ENCODE results near the gene AMDHD2.
"Not testable (repeated sequence)": the region's sequence is repeated elsewhere in the genome, so short reads cannot be mapped to it uniquely, and the experiment has no call there.

The AMDHD2 gene

DNA sequence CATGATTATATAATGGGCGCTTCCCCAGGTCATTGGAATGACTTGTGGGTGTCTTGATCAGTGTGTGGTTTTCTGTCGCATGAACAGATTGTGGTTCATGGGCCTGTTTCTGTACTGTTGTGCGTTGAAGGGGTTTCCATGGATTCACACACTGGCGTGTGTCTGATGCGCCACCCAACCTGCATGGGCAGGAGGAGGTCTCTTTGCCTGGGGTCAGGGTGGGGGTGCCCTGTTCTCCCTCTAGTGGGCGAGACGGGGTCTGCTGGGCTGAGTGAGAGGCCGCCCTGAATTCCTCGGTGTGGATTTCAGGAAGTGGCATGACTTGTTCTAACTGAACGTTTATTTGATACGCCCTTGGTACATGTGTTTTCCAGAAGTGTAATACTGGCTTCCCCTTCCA lies 60.0 kb downstream of the AMDHD2 start:
- not testable (repeated sequence) for DNase-seq (ENCODE audit: low read depth)

DNA sequence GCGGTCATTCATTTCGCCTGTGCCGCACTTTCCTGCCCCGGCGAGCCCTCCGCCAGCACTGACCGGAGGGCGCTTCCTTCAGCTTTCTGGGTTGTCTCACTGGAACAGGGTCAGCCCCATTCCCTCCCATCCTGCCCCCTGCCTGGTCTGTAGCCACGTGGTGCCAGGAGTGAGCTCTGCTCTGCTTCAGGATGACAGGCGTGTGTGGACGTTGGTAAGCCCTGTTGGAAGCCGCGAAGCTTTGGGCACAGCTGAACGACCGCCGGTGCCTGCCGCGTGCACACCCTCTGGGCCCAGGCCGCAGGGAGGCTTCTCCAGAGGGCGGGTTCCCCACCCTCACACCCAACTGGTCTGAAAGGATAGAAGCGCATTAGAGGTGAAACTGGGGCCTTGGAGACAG lies 60.6 kb downstream of the AMDHD2 start:
- DNase-seq (ENCODE audit: low read depth): not testable (repeated sequence)
